Central memory CD8-positive, alpha-beta T cell (primary cell): ENCODE data around the gene PHF12.
A peak's percentile ranks its signal among the peaks of the same experiment; 100 is the strongest.

ENCODE experiments used
- ATAC-seq: fragments of 150-1000 bp; cut with Tn5 transposase; replicated peaks from 2 replicates; pipeline ENCODE4 v1.10.0; 2022; ENCODE audit warnings: mild to moderate bottlenecking, moderate FRiP score, moderate number of reproducible peaks; ENCODE audit not compliant: poor library complexity, severe bottlenecking; ENCODE audit errors: extremely low read depth
- DNase-seq, 2 donors: peaks; one replicate each; pipeline ENCODE4 v3.0.0; 2021; ENCODE audit warnings: low spot score in 2 of 2
- H3K27ac Mint-ChIP-seq: one replicate; pipeline ENCODE4 v1.8.0; 2022; ENCODE audit warnings: low read depth, mild to moderate bottlenecking, moderate library complexity, mixed read lengths
- H3K27me3 Mint-ChIP-seq: one replicate; pipeline ENCODE4 v1.8.0; 2022; ENCODE audit warnings: mixed read lengths
- H3K36me3 Mint-ChIP-seq: one replicate; pipeline ENCODE4 v1.8.0; 2022; ENCODE audit warnings: mild to moderate bottlenecking, moderate library complexity, mixed read lengths; ENCODE audit not compliant: insufficient read depth
- H3K4me1 Mint-ChIP-seq: one replicate; pipeline ENCODE4 v1.8.0; 2022; ENCODE audit warnings: mixed read lengths
- H3K4me3 Mint-ChIP-seq: one replicate; pipeline ENCODE4 v1.8.0; 2022; ENCODE audit warnings: mild to moderate bottlenecking, moderate library complexity, mixed read lengths
- H3K9me3 Mint-ChIP-seq: one replicate; pipeline ENCODE4 v1.8.0; 2022; ENCODE audit warnings: mixed read lengths

The PHF12 gene

GRCh38 chr17:28986714-28987655, 35.7 kb upstream of the PHF12 start:
- ATAC-seq = no peak
- Mint-ChIP-seq H3K36me3 (peaks cover 5% of the 10 kb centered on the region), H3K27me3 (no peaks in the 10 kb centered on the region), H3K9me3 (no peaks in the 10 kb centered on the region), H3K4me3 (no peak overlapping the region), H3K27ac (no peak overlapping the region), H3K4me1 (peaks cover 16% of the 10 kb centered on the region)
- DNase-seq = no peak

- peaks cover 5% of the 10 kb centered on the region for H3K36me3 Mint-ChIP-seq
- H3K4me1 Mint-ChIP-seq = peaks cover 19% of the 10 kb centered on the region
- DNase-seq (no peak), ATAC-seq (no peak)
- H3K4me3 Mint-ChIP-seq = no peak overlapping the region
- no peak overlapping the region for H3K27ac Mint-ChIP-seq
- no peaks in the 10 kb centered on the region for H3K27me3 Mint-ChIP-seq
- H3K9me3 Mint-ChIP-seq = no peaks in the 10 kb centered on the region
These were observed 34.8 kb upstream of the PHF12 start for GRCh38 chr17:28985950-28986713.

DNA sequence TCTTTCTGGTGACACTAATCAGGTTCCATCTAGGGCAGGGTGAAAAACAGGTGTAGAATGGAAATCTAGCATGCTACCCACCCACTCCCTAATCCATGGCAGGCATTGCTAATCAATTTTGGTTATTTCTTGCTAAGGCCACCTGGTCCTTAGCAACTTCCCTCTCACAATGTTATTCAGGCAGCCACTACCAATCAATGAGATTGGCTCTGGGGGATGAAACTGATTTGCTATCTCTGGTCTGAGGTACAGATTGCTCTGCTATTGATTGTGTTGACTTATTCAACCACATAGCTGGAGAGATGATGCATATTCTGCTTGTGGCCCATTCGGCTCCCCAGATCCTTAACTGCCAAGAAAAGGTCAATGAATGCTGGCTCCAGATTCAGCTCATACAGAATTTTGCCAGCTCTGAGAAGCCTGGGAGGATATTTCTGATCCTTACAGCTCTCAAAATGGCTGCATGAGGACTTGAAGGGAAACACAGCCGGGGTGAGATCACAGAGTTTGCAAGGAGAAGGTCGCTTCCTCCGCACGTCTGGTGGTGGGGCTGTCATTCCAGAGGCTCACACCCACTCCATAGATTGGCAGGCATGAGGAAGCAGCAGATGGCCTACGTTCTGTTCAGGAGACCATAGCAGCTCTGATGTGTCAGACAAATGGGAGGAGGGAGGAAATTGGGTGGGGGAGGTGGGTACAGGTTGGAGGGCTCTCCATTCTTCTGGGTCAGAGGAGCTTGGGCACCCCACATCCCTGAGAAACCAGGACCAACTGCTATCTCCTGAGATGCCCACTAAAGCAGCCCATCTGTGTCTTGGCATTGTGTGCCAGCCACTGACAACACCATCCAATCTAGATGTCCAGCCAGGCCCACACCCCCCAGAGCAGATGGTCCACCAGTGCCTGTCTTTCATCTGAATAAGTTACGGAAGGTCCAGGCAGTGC, 32.2 kb upstream of the PHF12 start:
- ATAC-seq = no peak
- Mint-ChIP-seq H3K9me3 (no peaks in the 10 kb centered on the region), H3K4me1 (peaks cover 19% of the 10 kb centered on the region), H3K4me3 (peak overlapping the region; percentile 27), H3K36me3 (peaks cover 5% of the 10 kb centered on the region), H3K27ac (peak overlapping the region; percentile 97), H3K27me3 (no peaks in the 10 kb centered on the region)
- DNase-seq = no peak

- peaks cover 5% of the 10 kb centered on the region for H3K36me3 Mint-ChIP-seq
- H3K27ac Mint-ChIP-seq = peak overlapping the region; percentile 97
- H3K27me3 Mint-ChIP-seq = peaks cover 8% of the 10 kb centered on the region
- DNase-seq (peak; percentile 25 to 80), ATAC-seq (peak; percentile 93)
- H3K9me3 Mint-ChIP-seq = no peaks in the 10 kb centered on the region
- peak overlapping the region; percentile 43 for H3K4me3 Mint-ChIP-seq
- H3K4me1 Mint-ChIP-seq = peaks cover 19% of the 10 kb centered on the region
These were observed 30.9 kb upstream of the PHF12 start for GRCh38 chr17:28982131-28982793.

- peaks cover 6% of the 10 kb centered on the region for H3K36me3 Mint-ChIP-seq
- no peak overlapping the region for H3K4me3 Mint-ChIP-seq
- no peak for DNase-seq
- H3K4me1 Mint-ChIP-seq = peaks cover 18% of the 10 kb centered on the region
- no peak for ATAC-seq
- peak overlapping the region; percentile 72 for H3K27ac Mint-ChIP-seq
- no peaks in the 10 kb centered on the region for H3K9me3 Mint-ChIP-seq
- H3K27me3 Mint-ChIP-seq = peaks cover 8% of the 10 kb centered on the region
These were observed 27.1 kb upstream of the PHF12 start for GRCh38 chr17:28978356-28978964.

GRCh38 chr17:28977659-28978355, 26.5 kb upstream of the PHF12 start:
- peak overlapping the region; percentile 72 for H3K27ac Mint-ChIP-seq
- no peaks in the 10 kb centered on the region for H3K9me3 Mint-ChIP-seq
- H3K27me3 Mint-ChIP-seq = peaks cover 8% of the 10 kb centered on the region
- no peak for DNase-seq
- H3K4me3 Mint-ChIP-seq = no peak overlapping the region
- peaks cover 5% of the 10 kb centered on the region for H3K36me3 Mint-ChIP-seq
- H3K4me1 Mint-ChIP-seq = peaks cover 11% of the 10 kb centered on the region
- no peak for ATAC-seq

- ATAC-seq (no peak), DNase-seq (no peak)
- H3K9me3 Mint-ChIP-seq = no peaks in the 10 kb centered on the region
- H3K27me3 Mint-ChIP-seq = peaks cover 8% of the 10 kb centered on the region
- H3K4me3 Mint-ChIP-seq = no peak overlapping the region
- H3K4me1 Mint-ChIP-seq = peaks cover under 1% of the 10 kb centered on the region
- H3K36me3 Mint-ChIP-seq = peaks cover 2% of the 10 kb centered on the region
- H3K27ac Mint-ChIP-seq = no peak overlapping the region
These were observed 24.3 kb upstream of the PHF12 start for GRCh38 chr17:28975646-28976045.

DNA sequence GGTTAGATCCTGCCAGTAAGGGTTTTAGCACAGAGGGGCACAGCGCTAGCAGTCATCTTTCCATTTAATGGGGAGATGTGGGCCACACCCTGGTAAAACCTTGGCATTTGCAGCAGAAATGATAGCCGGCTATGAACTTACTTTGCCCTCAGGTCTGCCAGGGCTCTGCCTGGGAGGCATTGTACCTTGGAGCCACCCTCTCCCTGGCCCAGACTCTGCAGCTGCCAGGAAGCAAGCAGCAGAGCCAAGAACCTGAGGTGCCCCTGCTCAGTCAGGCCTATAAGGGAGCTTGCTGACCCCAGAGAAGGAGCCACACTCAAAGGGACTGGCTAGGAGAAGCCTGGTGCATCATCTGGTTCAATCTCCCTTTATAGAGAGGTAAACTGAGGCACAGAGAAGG, 23.7 kb upstream of the PHF12 start:
- Mint-ChIP-seq H3K36me3 (peaks cover 2% of the 10 kb centered on the region), H3K27me3 (peaks cover 8% of the 10 kb centered on the region), H3K4me1 (peaks cover 5% of the 10 kb centered on the region), H3K9me3 (no peaks in the 10 kb centered on the region), H3K4me3 (no peak overlapping the region), H3K27ac (no peak overlapping the region)
- ATAC-seq (no peak), DNase-seq (no peak)

GRCh38 chr17:28974451-28974850, 23.1 kb upstream of the PHF12 start:
- H3K27ac Mint-ChIP-seq = no peak overlapping the region
- H3K27me3 Mint-ChIP-seq = peaks cover 8% of the 10 kb centered on the region
- no peak for ATAC-seq
- H3K4me1 Mint-ChIP-seq = peaks cover 5% of the 10 kb centered on the region
- H3K36me3 Mint-ChIP-seq = peaks cover 2% of the 10 kb centered on the region
- DNase-seq = no peak
- H3K4me3 Mint-ChIP-seq = no peak overlapping the region
- H3K9me3 Mint-ChIP-seq = no peaks in the 10 kb centered on the region

DNA sequence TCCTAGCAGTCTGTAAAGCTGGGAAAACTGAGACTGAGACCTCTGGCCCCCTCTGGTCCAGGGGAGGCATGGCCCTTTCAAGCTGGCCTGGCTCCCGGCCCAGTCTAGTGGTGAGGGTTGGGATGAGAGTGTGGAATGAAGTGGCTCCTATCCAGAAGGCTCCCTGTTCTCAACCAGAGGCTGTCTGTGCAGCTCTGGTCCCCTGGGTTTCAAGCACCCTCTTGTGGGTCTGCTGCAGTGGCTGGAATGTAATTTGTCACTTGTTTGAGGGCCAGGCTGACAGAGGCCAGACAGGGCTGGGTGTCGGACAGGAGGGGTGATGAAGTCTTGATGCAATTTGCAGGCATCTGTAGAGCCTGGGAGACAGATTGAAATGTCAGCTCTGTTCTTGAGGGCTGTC, 22.1 kb upstream of the PHF12 start:
- peaks cover 8% of the 10 kb centered on the region for H3K27me3 Mint-ChIP-seq
- no peak overlapping the region for H3K27ac Mint-ChIP-seq
- DNase-seq (no peak), ATAC-seq (no peak)
- no peaks in the 10 kb centered on the region for H3K9me3 Mint-ChIP-seq
- peaks cover 5% of the 10 kb centered on the region for H3K4me1 Mint-ChIP-seq
- peaks cover 2% of the 10 kb centered on the region for H3K36me3 Mint-ChIP-seq
- no peak overlapping the region for H3K4me3 Mint-ChIP-seq

- H3K27ac Mint-ChIP-seq = no peak overlapping the region
- no peaks in the 10 kb centered on the region for H3K27me3 Mint-ChIP-seq
- ATAC-seq = no peak
- H3K36me3 Mint-ChIP-seq = peaks cover 2% of the 10 kb centered on the region
- DNase-seq = no peak
- no peak overlapping the region for H3K4me3 Mint-ChIP-seq
- no peaks in the 10 kb centered on the region for H3K9me3 Mint-ChIP-seq
- peaks cover 5% of the 10 kb centered on the region for H3K4me1 Mint-ChIP-seq
These were observed 21.1 kb upstream of the PHF12 start for GRCh38 chr17:28972437-28972836.
